ENCODE data around the gene RALBP1.

RALBP1 gene

GRCh38 chr18:9550429-9550828 is 75.1 kb downstream of the RALBP1 start:
- ATAC-seq (replicated peaks) (no peak), DNase-seq (no peak)
- no peaks in the 10 kb centered on the region for H3K4me1 Mint-ChIP-seq (ENCODE audit: low read depth in 2 of 2)
- no peak overlapping the region for H3K27ac Mint-ChIP-seq
- no peaks in the 10 kb centered on the region for H3K9me3 Mint-ChIP-seq
- no peaks in the 10 kb centered on the region for H3K27me3 Mint-ChIP-seq
- H3K36me3 Mint-ChIP-seq (ENCODE audit: insufficient read depth), result peaks cover 76% of the 10 kb centered on the region
- H3K4me3 Mint-ChIP-seq, result no peak overlapping the region

GRCh38 chr18:9552191-9552590 is 76.9 kb downstream of the RALBP1 start:
- no peak for DNase-seq
- Mint-ChIP-seq H3K4me3 (no peak overlapping the region), H3K9me3 (no peaks in the 10 kb centered on the region), H3K27ac (no peak overlapping the region), H3K4me1 (ENCODE audit: low read depth in 2 of 2) (no peaks in the 10 kb centered on the region), H3K36me3 (ENCODE audit: insufficient read depth) (peaks cover 77% of the 10 kb centered on the region), H3K27me3 (no peaks in the 10 kb centered on the region)
- no peak for ATAC-seq (replicated peaks)

- H3K9me3 Mint-ChIP-seq, result no peaks in the 10 kb centered on the region
- ATAC-seq (replicated peaks), result no peak
- no peaks in the 10 kb centered on the region for H3K4me1 Mint-ChIP-seq (ENCODE audit: low read depth in 2 of 2)
- peaks cover 75% of the 10 kb centered on the region for H3K36me3 Mint-ChIP-seq (ENCODE audit: insufficient read depth)
- no peak overlapping the region for H3K27ac Mint-ChIP-seq
- no peaks in the 10 kb centered on the region for H3K27me3 Mint-ChIP-seq
- H3K4me3 Mint-ChIP-seq, result no peak overlapping the region
- DNase-seq, result no peak
Measured at GRCh38 chr18:9552616-9553015, 77.3 kb downstream of the RALBP1 start.

GRCh38 chr18:9557250-9557943 is 82.1 kb downstream of the RALBP1 start:
- no peaks in the 10 kb centered on the region for H3K9me3 Mint-ChIP-seq
- ATAC-seq (replicated peaks), result no peak
- no peaks in the 10 kb centered on the region for H3K27me3 Mint-ChIP-seq
- peaks cover 75% of the 10 kb centered on the region for H3K36me3 Mint-ChIP-seq (ENCODE audit: insufficient read depth)
- peaks cover under 1 to 2% of the 10 kb centered on the region in 2 donors for H3K4me1 Mint-ChIP-seq (ENCODE audit: low read depth in 2 of 2)
- no peak overlapping the region for H3K4me3 Mint-ChIP-seq
- peak overlapping the region in 1 of 2 donors; percentile 35 for H3K27ac Mint-ChIP-seq
- no peak for DNase-seq

GRCh38 chr18:9558387-9559064 is 83.2 kb downstream of the RALBP1 start:
- DNase-seq (no peak), ATAC-seq (replicated peaks) (no peak)
- H3K27me3 Mint-ChIP-seq, result no peaks in the 10 kb centered on the region
- peak overlapping the region in 1 of 2 donors; percentile 26 for H3K27ac Mint-ChIP-seq
- H3K4me3 Mint-ChIP-seq, result no peak overlapping the region
- peaks cover 75% of the 10 kb centered on the region for H3K36me3 Mint-ChIP-seq (ENCODE audit: insufficient read depth)
- H3K9me3 Mint-ChIP-seq, result no peaks in the 10 kb centered on the region
- peaks cover 2 to 7% of the 10 kb centered on the region in 2 donors for H3K4me1 Mint-ChIP-seq (ENCODE audit: low read depth in 2 of 2)

GRCh38 chr18:9559253-9559652 is 83.9 kb downstream of the RALBP1 start:
- Mint-ChIP-seq H3K27me3 (no peaks in the 10 kb centered on the region), H3K4me1 (ENCODE audit: low read depth in 2 of 2) (peaks cover 2 to 7% of the 10 kb centered on the region in 2 donors), H3K27ac (no peak overlapping the region), H3K4me3 (no peak overlapping the region), H3K9me3 (no peaks in the 10 kb centered on the region), H3K36me3 (ENCODE audit: insufficient read depth) (peaks cover 67% of the 10 kb centered on the region)
- DNase-seq (no peak), ATAC-seq (replicated peaks) (no peak)

- no peaks in the 10 kb centered on the region for H3K9me3 Mint-ChIP-seq
- no peak for DNase-seq
- H3K4me3 Mint-ChIP-seq, result no peak overlapping the region
- H3K4me1 Mint-ChIP-seq (ENCODE audit: low read depth in 2 of 2), result peaks cover 2 to 11% of the 10 kb centered on the region in 2 donors
- peaks cover 47% of the 10 kb centered on the region for H3K36me3 Mint-ChIP-seq (ENCODE audit: insufficient read depth)
- no peak overlapping the region for H3K27ac Mint-ChIP-seq
- no peak for ATAC-seq (replicated peaks)
- no peaks in the 10 kb centered on the region for H3K27me3 Mint-ChIP-seq
Measured at GRCh38 chr18:9561759-9562158, 86.4 kb downstream of the RALBP1 start.

GRCh38 chr18:9562584-9562983 is 87.3 kb downstream of the RALBP1 start:
- Mint-ChIP-seq H3K27me3 (no peaks in the 10 kb centered on the region), H3K4me1 (ENCODE audit: low read depth in 2 of 2) (peaks cover 2 to 11% of the 10 kb centered on the region in 2 donors), H3K36me3 (ENCODE audit: insufficient read depth) (peaks cover 43% of the 10 kb centered on the region), H3K9me3 (no peaks in the 10 kb centered on the region), H3K27ac (peak overlapping the region in 1 of 2 donors; percentile 63), H3K4me3 (no peak overlapping the region)
- no peak for ATAC-seq (replicated peaks)
- DNase-seq, result no peak

GRCh38 chr18:9563331-9563730 is 88.0 kb downstream of the RALBP1 start:
- DNase-seq (no peak), ATAC-seq (replicated peaks) (no peak)
- no peaks in the 10 kb centered on the region for H3K9me3 Mint-ChIP-seq
- H3K36me3 Mint-ChIP-seq (ENCODE audit: insufficient read depth), result peaks cover 36% of the 10 kb centered on the region
- no peak overlapping the region for H3K27ac Mint-ChIP-seq
- H3K4me3 Mint-ChIP-seq, result no peak overlapping the region
- no peaks in the 10 kb centered on the region for H3K27me3 Mint-ChIP-seq
- H3K4me1 Mint-ChIP-seq (ENCODE audit: low read depth in 2 of 2), result peaks cover 2 to 11% of the 10 kb centered on the region in 2 donors

- Mint-ChIP-seq H3K27ac (peak overlapping the region in 1 of 2 donors; percentile 39), H3K36me3 (ENCODE audit: insufficient read depth) (peaks cover 25% of the 10 kb centered on the region), H3K4me3 (no peak overlapping the region), H3K27me3 (no peaks in the 10 kb centered on the region), H3K4me1 (ENCODE audit: low read depth in 2 of 2) (peaks cover 2 to 11% of the 10 kb centered on the region in 2 donors), H3K9me3 (no peaks in the 10 kb centered on the region)
- ATAC-seq (replicated peaks) (no peak), DNase-seq (no peak)
Measured at GRCh38 chr18:9565407-9565806, 90.1 kb downstream of the RALBP1 start.

GRCh38 chr18:9568186-9568585 is 92.9 kb downstream of the RALBP1 start:
- Mint-ChIP-seq H3K27ac (no peak overlapping the region), H3K4me1 (ENCODE audit: low read depth in 2 of 2) (peaks cover 0 to 4% of the 10 kb centered on the region in 2 donors), H3K9me3 (no peaks in the 10 kb centered on the region), H3K36me3 (ENCODE audit: insufficient read depth) (peaks cover 12% of the 10 kb centered on the region), H3K4me3 (no peak overlapping the region), H3K27me3 (no peaks in the 10 kb centered on the region)
- no peak for DNase-seq
- no peak for ATAC-seq (replicated peaks)

GRCh38 chr18:9569178-9569577 is 93.9 kb downstream of the RALBP1 start:
- peaks cover 0 to 4% of the 10 kb centered on the region in 2 donors for H3K4me1 Mint-ChIP-seq (ENCODE audit: low read depth in 2 of 2)

GRCh38 chr18:9570255-9570654 is 94.9 kb downstream of the RALBP1 start:
- Mint-ChIP-seq H3K4me1 (ENCODE audit: low read depth in 2 of 2) (peaks cover 0 to 1% of the 10 kb centered on the region in 2 donors), H3K27me3 (no peaks in the 10 kb centered on the region)

More at GRCh38 chr18:9569178-9569577, 93.9 kb downstream of the RALBP1 start:
- ATAC-seq (replicated peaks) (no peak), DNase-seq (no peak)
- no peak overlapping the region for H3K27ac Mint-ChIP-seq
- H3K27me3 Mint-ChIP-seq, result no peaks in the 10 kb centered on the region
- peaks cover 14% of the 10 kb centered on the region for H3K36me3 Mint-ChIP-seq (ENCODE audit: insufficient read depth)
- no peak overlapping the region for H3K4me3 Mint-ChIP-seq
- H3K9me3 Mint-ChIP-seq, result no peaks in the 10 kb centered on the region

GRCh38 chr18:9571546-9571945 is 96.2 kb downstream of the RALBP1 start:
- no peak for ATAC-seq (replicated peaks)
- DNase-seq, result no peak
- Mint-ChIP-seq H3K4me3 (no peak overlapping the region), H3K9me3 (no peaks in the 10 kb centered on the region), H3K27me3 (no peaks in the 10 kb centered on the region), H3K36me3 (ENCODE audit: insufficient read depth) (peaks cover 30% of the 10 kb centered on the region), H3K4me1 (ENCODE audit: low read depth in 2 of 2) (no peaks in the 10 kb centered on the region), H3K27ac (no peak overlapping the region)

More at GRCh38 chr18:9570255-9570654, 94.9 kb downstream of the RALBP1 start:
- Mint-ChIP-seq H3K36me3 (ENCODE audit: insufficient read depth) (peaks cover 20% of the 10 kb centered on the region), H3K9me3 (no peaks in the 10 kb centered on the region), H3K4me3 (no peak overlapping the region), H3K27ac (peak overlapping the region in 1 of 2 donors; percentile 31)
- ATAC-seq (replicated peaks) (no peak), DNase-seq (no peak)

All from effector memory CD8-positive, alpha-beta T cell (primary cell).